Measurements from ENCODE around the gene EDC4. TPM values are rescaled to one million over a fixed set of nuclear protein-coding genes. Genes with fewer than 3 reads are reported as not detected.

EDC4 gene
- total and polyA plus RNA-seq, 2 of the 13 experiments (the other 11 are each of a cell fraction or from before 2014, with no cell fraction given): 51.4 to 59.1 TPM

DNA sequence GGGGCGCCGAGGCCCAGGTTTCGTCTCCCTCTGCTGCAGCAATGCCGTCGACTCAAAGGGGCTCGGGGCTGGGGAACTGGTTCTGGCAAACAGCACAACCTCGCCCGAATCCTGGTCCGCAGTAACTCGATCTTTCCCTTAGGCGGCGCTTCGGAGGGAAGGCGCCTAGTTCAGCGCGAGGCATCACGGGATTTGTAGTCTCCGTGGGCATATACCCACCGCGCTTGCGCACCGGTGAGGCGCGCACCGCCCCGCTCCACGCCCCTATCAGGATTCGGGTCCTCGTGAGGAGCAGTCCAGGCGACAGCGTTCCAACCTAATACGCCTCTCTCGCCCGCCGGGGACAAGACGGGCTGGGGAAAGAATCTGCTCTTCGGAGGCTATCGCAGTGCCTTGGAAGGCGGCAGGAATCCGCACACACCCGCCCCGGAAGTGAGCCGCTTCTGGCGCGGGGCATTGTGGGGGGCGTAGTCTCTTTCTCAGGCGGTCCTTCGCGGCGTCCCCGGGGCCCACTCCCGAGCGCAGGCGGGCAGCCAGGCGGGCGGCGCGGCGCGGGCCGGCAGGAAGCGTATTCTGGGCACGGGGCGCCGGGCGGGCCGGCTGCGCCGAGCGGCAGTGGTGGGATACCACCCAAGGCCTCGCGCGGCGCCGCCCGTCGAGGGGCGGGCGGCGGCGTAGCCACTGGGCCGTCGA, 30.9 kb upstream of the EDC4 start, which contains the start of gene THAP11 (continued):
- TF ChIP-seq ZNF557 (CRISPR knock-in tag; IDR thresholded peaks at IDR 0.05): no peak
- peak; percentile 93 for TF ChIP-seq ZNF143 (CRISPR knock-in tag; IDR thresholded peaks at IDR 0.05)
- peak; percentile 70 for TF ChIP-seq SIX4 (CRISPR knock-in tag; IDR thresholded peaks at IDR 0.05)
- TF ChIP-seq, protein P1, sequence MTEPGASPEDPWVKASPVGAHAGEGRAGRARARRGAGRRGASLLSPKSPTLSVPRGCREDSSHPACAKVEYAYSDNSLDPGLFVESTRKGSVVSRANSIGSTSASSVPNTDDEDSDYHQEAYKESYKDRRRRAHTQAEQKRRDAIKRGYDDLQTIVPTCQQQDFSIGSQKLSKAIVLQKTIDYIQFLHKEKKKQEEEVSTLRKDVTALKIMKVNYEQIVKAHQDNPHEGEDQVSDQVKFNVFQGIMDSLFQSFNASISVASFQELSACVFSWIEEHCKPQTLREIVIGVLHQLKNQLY (CRISPR knock-in tag; IDR thresholded peaks at IDR 0.05): no peak
- TF ChIP-seq, protein P2, sequence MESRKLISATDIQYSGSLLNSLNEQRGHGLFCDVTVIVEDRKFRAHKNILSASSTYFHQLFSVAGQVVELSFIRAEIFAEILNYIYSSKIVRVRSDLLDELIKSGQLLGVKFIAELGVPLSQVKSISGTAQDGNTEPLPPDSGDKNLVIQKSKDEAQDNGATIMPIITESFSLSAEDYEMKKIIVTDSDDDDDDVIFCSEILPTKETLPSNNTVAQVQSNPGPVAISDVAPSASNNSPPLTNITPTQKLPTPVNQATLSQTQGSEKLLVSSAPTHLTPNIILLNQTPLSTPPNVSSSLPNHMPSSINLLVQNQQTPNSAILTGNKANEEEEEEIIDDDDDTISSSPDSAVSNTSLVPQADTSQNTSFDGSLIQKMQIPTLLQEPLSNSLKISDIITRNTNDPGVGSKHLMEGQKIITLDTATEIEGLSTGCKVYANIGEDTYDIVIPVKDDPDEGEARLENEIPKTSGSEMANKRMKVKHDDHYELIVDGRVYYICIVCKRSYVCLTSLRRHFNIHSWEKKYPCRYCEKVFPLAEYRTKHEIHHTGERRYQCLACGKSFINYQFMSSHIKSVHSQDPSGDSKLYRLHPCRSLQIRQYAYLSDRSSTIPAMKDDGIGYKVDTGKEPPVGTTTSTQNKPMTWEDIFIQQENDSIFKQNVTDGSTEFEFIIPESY (CRISPR knock-in tag; IDR thresholded peaks at IDR 0.05): peak; percentile 76
- no peak for TF ChIP-seq AHR (CRISPR knock-in tag; IDR thresholded peaks at IDR 0.05)
- TF ChIP-seq, protein P3, sequence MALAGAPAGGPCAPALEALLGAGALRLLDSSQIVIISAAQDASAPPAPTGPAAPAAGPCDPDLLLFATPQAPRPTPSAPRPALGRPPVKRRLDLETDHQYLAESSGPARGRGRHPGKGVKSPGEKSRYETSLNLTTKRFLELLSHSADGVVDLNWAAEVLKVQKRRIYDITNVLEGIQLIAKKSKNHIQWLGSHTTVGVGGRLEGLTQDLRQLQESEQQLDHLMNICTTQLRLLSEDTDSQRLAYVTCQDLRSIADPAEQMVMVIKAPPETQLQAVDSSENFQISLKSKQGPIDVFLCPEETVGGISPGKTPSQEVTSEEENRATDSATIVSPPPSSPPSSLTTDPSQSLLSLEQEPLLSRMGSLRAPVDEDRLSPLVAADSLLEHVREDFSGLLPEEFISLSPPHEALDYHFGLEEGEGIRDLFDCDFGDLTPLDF (CRISPR knock-in tag; IDR thresholded peaks at IDR 0.05): peak; percentile 92
- peak; percentile 57; the same call in 1 of the 2 replicates for TF ChIP-seq NRL (CRISPR knock-in tag; IDR thresholded peaks at IDR 0.05; ENCODE audit: borderline replicate concordance)
- TF ChIP-seq ZBTB1 (CRISPR knock-in tag; IDR thresholded peaks at IDR 0.05; ENCODE audit: borderline replicate concordance): no peak
- peak; percentile 28; the same call in 1 of the 2 replicates for TF ChIP-seq NPAS2 (CRISPR knock-in tag; IDR thresholded peaks at IDR 0.05; ENCODE audit: borderline replicate concordance)
- TF ChIP-seq IRX3 (CRISPR knock-in tag; IDR thresholded peaks at IDR 0.05; ENCODE audit: borderline replicate concordance, low read depth): 0 out of 2 replicates have a peak, but pooled peaks have one; percentile 6
- TF ChIP-seq HNF4A (CRISPR knock-in tag; IDR thresholded peaks at IDR 0.05): 0 out of 2 replicates have a peak, but pooled peaks have one; percentile 4
- TF ChIP-seq, protein P4, sequence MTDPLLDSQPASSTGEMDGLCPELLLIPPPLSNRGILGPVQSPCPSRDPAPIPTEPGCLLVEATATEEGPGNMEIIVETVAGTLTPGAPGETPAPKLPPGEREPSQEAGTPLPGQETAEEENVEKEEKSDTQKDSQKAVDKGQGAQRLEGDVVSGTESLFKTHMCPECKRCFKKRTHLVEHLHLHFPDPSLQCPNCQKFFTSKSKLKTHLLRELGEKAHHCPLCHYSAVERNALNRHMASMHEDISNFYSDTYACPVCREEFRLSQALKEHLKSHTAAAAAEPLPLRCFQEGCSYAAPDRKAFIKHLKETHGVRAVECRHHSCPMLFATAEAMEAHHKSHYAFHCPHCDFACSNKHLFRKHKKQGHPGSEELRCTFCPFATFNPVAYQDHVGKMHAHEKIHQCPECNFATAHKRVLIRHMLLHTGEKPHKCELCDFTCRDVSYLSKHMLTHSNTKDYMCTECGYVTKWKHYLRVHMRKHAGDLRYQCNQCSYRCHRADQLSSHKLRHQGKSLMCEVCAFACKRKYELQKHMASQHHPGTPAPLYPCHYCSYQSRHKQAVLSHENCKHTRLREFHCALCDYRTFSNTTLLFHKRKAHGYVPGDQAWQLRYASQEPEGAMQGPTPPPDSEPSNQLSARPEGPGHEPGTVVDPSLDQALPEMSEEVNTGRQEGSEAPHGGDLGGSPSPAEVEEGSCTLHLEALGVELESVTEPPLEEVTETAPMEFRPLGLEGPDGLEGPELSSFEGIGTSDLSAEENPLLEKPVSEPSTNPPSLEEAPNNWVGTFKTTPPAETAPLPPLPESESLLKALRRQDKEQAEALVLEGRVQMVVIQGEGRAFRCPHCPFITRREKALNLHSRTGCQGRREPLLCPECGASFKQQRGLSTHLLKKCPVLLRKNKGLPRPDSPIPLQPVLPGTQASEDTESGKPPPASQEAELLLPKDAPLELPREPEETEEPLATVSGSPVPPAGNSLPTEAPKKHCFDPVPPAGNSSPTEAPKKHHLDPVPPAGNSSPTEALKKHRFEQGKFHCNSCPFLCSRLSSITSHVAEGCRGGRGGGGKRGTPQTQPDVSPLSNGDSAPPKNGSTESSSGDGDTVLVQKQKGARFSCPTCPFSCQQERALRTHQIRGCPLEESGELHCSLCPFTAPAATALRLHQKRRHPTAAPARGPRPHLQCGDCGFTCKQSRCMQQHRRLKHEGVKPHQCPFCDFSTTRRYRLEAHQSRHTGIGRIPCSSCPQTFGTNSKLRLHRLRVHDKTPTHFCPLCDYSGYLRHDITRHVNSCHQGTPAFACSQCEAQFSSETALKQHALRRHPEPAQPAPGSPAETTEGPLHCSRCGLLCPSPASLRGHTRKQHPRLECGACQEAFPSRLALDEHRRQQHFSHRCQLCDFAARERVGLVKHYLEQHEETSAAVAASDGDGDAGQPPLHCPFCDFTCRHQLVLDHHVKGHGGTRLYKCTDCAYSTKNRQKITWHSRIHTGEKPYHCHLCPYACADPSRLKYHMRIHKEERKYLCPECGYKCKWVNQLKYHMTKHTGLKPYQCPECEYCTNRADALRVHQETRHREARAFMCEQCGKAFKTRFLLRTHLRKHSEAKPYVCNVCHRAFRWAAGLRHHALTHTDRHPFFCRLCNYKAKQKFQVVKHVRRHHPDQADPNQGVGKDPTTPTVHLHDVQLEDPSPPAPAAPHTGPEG (CRISPR knock-in tag; IDR thresholded peaks at IDR 0.05): 0 out of 2 replicates have a peak, but pooled peaks have one; percentile 25
- TF ChIP-seq ZNF484 (CRISPR knock-in tag; IDR thresholded peaks at IDR 0.05; ENCODE audit: borderline replicate concordance, low read depth): no peak
- TF ChIP-seq ZBTB42 (CRISPR knock-in tag; IDR thresholded peaks at IDR 0.05): 0 out of 2 replicates have a peak, but pooled peaks have one; percentile 66
- peak; percentile 88; the same call in 1 of the 2 replicates for TF ChIP-seq ZNF547 (CRISPR knock-in tag; IDR thresholded peaks at IDR 0.05)
- TF ChIP-seq KAT7 (CRISPR knock-in tag; IDR thresholded peaks at IDR 0.05; ENCODE audit: borderline replicate concordance): no peak
- no peak for TF ChIP-seq KDM1A (CRISPR knock-in tag; IDR thresholded peaks at IDR 0.05)
